8988T (cell line): Measurements from ENCODE around the gene GDF2.

Experiments used
- DNase-seq: peaks from one replicate; pipeline ENCODE4 v3.0.0; 2011

The GDF2 gene

GRCh38 chr10:47294057-47294456 is 28.2 kb upstream of the GDF2 start:
- DNase-seq, result no peak

GRCh38 chr10:47294501-47294900 is 27.8 kb upstream of the GDF2 start:
- DNase-seq, result no peak

DNA sequence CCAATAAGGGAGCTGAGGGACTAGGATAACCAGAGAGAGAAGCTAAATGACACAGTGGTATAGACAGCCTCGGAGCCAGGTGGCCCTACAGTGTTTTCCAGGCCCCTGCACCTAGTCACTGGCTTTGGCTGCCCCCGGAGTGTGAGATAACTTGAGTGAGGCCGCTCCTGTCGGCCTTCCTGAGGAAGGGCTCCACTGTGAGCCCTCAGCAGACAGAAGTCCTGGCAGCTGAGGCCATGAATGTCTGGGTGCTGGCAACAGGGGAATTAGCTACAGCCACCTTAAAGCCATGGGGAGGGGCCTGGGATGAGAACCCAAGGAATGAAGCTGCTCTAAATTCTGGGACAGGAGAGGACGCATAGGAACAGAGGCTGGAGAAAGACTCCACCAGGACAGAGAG is 26.8 kb upstream of the GDF2 start:
- no peak for DNase-seq

DNA sequence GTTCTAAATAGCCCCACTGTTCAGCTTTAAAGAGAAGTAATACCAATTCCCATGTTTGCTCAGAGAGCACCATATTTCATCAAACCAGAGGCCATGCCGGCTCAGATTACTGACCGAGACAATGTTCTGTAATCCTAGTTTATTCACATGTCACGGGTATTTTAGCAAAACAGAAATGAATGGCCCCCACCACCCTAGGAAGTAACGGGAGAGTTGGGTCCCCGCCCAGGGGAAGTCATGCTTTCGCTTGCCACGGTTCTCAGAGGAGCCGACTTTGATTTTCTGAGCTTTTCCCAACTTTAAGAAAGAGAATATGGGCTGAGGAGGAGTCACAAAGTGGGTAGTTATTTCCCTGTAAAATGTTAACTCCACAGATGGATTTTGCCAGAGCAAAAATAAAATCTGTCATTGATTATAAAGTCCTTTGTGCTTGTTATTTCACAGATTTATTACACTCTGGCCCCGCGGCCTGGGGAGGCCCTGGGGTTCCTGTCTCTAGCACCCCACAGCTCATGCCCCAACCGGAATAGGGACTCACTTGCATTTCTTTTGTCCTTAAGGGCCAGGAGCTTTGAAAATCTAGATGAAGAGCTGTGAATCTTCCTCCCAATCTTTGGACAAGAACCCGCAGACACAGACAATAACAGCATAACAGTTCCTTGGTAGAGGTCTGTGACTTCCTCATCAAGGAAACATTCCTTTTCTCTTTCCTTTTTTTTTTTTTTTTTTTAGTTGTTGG is 25.9 kb upstream of the GDF2 start:
- no peak for DNase-seq

GRCh38 chr10:47296941-47297340 is 25.3 kb upstream of the GDF2 start:
- DNase-seq, result no peak

GRCh38 chr10:47297866-47298540 is 24.3 kb upstream of the GDF2 start:
- DNase-seq, result no peak

GRCh38 chr10:47298715-47299114 is 23.5 kb upstream of the GDF2 start:
- DNase-seq, result no peak

- DNase-seq, result no peak
Observed at GRCh38 chr10:47299611-47300428, 22.4 kb upstream of the GDF2 start, which contains the start of gene GDF10. Gene GDF10, plus strand, starts transcription at chr10:47300197. Its CDS starts 455 bp downstream, at chr10:47300652.

GRCh38 chr10:47300429-47300931 is 21.8 kb upstream of the GDF2 start:
- no peak for DNase-seq

DNA sequence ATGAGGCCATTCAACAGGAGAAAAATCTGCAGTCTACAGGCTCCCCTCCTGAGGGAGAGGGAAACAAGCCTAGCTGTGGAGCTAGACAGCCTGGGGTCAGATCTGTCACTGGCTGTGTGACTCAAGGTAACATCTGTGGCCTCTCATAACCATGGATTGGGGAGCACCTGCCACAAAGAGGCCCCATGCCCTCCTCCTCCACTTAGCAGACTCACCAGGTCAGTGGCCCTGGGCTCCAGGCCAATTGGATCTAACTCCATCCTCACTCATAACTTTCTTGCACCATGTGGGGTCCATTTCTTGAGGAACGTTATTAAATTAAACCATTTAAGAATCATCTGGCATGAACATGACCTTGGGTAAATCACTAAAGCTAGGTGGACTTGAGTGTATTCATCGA is 20.4 kb upstream of the GDF2 start:
- no peak for DNase-seq

GRCh38 chr10:47303105-47303504 is 19.1 kb upstream of the GDF2 start:
- no peak for DNase-seq

- DNase-seq, result no peak
Observed at GRCh38 chr10:47303866-47304265, 18.4 kb upstream of the GDF2 start.

DNA sequence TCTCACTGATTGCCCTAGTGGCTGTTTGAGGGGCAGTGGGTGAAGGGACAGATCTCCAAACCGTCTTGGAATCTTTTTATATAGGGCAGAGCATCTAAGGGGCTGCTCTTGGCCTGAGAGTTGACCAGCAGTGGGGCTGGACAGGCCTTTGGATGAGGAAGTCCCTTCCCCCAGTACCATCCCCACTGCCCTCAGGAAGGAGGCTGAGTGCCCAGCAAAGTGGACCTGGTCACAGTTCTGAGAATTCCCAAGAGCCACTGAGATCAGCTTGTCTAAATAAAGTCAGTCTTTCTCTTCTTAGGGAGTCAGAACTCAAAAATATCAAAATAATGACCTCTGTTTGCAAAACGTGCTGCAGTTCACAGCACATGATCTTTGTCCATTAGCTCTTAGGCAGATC is 16.7 kb upstream of the GDF2 start:
- no peak for DNase-seq

DNA sequence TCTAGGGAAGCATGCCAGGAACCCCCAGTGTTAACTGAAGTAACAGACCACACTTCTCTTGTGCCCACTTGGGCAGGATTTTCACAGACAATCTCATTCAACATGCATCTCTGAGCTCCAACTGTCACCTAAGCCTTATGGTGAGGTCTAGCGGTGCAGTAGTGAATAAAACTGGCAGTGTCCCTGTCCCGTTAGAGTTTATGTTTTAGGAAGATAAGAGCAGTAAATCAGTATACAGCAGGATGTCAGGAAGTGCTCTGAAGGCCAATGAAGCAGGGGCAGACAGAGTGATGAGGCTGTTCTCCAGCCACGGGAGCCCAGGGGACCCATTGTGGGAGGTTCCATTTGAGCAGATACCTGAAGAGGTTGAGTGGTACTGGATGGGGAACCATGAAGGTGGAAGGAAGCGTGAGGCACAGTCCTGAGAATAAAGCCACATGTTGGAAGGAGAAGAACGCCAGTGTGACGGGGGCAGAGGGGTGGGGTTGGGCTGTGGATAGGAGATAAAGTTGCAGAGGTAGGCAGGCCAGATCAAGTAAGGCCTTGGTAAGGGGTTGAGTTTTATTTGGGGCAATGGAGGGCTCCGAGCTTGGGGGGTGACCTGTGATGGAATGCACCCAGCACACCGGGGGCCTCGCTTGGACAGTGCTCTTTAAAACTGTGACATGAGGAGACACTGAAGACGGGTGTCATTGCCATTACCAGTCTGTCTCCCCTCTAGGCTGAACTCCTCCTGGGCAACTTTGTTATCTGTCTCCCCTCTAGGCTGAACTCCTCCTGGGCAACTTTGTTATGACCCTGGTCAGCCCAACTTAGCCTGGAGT is 15.7 kb upstream of the GDF2 start:
- no peak for DNase-seq

DNA sequence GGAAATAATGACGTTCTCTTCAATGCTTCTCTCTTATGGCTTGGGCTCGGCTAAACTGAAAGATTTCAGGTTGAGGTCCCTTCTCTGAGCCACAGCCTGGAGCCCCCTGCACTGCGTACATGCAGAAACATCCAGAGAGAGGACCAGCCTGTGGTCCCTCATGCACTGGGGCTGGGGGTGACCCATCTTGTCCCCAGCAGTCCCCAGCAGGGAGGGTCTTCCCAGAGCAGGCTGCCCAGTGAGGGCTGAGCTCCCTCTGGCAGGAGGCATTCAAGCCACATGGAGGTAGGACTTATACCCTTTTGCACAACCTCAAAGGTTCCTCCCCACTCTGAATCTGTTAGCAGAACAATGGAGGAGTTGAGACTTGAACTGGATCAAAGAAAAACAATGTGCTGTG is 14.9 kb upstream of the GDF2 start:
- no peak for DNase-seq

- DNase-seq, result no peak
Observed at GRCh38 chr10:47308775-47309174, 13.5 kb upstream of the GDF2 start.

- DNase-seq, result no peak
Observed at GRCh38 chr10:47309408-47310089, 12.7 kb upstream of the GDF2 start.

- no peak for DNase-seq
Observed at GRCh38 chr10:47310090-47310505, 12.2 kb upstream of the GDF2 start.

DNA sequence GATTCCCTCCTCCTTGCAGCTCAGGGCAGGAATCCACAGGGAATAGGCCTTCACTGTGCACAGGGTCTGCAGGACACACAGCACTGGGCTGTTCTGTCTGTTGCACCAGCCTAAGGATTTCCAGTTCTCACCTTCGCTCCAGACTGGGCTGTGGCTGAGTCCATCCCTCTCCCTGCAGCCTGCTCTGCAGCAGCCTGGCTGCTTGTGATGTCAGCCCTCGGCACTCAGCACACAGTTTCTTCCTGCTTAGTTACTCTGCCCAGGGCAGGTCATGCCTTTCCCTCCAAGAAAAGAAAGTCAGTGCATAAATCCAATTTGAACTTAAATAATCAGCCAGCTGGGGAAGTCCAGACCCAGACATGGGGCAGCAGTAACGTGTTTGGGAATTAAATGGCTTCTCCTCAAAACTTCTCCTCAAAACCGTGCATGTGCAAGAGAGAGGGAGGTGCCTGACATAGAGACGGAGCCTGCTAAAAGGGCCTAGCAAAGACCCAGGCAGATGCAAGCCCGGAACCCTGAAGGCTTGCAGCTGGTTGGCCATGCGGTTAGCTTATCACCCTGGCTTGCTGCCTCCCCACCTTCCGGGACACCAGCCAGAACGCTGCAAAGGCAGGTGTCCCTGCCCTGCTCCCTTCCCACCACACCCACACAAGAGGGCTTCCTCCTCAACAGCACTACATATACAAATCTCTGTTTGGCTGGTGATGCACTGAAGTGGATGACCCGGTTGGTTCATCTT is 10.9 kb upstream of the GDF2 start:
- DNase-seq, result no peak

DNA sequence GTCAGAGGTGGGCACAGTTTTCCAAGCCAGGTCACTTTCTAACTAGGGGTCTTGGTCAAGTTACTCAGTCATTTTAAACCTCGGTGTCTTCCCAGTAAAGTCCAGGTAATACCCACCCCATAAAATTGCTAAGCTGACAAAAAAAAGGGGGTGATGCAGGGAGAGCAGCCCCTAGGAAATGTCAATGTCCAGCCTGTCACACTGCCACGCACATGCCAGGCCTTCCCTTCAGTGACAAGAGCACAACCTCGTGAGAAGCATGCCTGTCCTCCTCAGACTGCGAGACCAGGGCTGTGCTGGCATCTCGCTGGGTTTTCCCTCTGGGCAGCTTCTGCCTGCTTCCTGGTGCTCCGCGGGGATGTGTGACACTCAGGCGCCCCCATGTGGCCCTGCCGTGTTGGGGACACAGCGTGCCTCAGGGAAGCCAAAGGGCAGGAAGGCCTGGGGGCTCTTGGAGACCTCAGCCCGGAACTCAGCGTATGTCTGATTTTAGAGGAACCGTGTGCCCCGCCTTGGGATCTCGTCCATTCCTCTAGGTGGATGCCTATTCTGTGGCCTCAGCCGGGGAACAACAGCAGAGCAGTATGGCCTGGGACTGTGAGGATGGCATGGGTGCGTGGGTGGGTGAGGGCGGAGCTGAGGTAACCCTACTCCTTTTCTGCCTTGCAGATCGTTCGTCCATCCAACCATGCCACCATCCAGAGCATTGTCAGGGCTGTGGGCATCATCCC is 10.2 kb upstream of the GDF2 start:
- peak; percentile 92 for DNase-seq

DNA sequence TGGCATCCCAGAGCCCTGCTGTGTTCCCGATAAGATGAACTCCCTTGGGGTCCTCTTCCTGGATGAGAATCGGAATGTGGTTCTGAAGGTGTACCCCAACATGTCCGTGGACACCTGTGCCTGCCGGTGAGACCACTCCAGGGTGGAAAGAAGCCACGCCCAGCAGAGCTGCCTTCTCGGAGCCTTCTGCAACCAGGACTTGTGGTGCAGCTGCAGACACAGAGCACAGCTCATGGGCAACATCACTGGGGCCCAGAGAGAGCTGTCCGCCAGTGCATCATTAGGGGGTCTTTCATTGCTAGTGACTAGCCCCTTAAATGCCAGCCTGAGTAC is 9.6 kb upstream of the GDF2 start:
- DNase-seq, result no peak
